ENCODE results near the gene UBE2O.

The UBE2O gene

DNA sequence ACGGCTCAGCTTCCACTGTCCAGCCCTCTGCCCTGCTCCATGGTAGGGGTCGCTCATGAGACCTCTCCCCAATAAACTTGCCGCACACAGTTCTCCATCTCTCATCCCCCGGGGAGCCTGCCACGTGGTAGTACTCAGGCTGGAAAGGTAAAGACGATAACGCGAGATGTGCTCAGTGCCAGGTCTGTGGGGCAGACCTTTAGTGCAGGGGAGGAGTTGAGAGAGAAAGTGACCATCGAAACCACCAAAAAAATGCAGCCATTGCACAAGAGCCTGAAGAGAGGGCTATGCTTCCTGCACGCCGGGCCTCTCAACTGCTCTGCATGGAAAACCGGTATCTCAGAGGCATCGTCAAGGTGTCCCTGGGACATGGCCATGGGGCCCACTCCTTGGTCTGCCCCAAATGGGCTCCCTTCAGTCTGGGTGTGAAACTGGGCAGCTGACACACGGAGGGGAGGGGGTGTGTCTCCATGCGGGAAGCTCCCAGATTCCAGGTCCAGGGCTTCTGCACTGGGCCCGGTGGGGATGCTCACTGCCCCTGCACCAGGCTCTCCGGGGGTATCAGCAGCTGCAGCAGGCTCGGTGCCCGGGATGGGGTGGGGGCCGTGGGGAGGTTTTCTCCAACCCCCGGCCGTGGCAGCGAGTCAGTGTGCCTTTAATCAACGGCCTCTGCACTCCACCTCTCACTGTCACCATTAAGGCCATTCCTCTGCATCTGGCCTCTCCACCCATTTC lies 9.8 kb upstream of the UBE2O start:
- no peak for DNase-seq

DNA sequence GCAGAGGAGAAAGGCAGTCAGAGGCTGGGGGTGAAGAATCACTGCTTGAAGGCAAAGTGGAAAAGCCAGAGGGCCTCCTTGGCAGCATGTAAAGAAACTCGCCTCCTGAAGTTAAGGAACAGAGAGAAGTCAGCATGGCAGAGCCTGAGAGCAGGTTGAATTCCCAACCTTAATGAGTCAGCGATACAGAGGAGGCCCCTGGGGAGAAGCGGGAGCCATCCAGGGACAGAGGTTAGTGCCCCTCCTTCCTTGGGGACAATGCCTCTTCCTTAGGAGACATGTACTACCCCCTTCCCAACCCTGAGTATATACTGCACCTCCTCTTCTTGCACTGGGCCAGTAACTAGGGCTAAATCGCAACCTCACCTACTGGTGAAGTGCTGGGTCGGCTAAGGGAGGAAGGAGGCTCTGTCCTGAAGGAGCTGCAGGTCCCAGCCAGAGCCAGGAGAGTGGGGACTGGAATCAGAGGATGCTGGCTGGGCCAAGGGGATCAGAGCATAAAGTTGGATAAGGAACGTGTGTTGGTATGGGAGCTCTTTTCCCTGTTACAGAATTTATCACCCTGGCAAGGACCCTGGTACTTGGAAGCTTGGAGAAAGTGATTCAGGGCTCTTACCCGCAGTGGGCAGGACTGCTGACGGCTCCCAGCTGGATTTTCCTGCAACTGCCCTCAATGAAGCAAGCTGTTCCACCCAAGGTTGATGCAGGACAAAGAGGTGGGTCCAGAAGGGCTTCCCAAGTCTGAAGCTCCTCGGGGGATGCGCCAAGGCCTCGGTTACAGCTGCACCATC lies 9.0 kb upstream of the UBE2O start:
- no peak for DNase-seq

DNA sequence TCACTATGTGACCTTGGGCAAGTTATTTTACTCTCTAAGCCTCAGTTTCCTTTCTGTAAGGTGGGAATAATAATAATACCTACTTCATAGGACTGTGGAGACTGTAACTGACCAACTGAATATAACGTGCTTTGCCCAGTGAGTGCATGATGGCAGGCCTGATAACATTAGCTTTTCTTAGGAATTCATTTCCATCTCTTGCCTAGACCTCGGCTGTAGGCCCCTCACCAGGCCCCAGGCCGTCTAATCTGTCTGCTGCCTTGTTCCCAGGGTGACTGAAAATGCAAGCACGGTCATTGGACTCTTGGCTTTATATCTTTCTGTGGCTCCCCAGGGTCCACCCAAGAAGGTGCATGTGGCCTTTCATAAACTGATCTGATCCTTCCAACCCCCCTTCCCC lies 6.7 kb upstream of the UBE2O start:
- DNase-seq = no peak

DNA sequence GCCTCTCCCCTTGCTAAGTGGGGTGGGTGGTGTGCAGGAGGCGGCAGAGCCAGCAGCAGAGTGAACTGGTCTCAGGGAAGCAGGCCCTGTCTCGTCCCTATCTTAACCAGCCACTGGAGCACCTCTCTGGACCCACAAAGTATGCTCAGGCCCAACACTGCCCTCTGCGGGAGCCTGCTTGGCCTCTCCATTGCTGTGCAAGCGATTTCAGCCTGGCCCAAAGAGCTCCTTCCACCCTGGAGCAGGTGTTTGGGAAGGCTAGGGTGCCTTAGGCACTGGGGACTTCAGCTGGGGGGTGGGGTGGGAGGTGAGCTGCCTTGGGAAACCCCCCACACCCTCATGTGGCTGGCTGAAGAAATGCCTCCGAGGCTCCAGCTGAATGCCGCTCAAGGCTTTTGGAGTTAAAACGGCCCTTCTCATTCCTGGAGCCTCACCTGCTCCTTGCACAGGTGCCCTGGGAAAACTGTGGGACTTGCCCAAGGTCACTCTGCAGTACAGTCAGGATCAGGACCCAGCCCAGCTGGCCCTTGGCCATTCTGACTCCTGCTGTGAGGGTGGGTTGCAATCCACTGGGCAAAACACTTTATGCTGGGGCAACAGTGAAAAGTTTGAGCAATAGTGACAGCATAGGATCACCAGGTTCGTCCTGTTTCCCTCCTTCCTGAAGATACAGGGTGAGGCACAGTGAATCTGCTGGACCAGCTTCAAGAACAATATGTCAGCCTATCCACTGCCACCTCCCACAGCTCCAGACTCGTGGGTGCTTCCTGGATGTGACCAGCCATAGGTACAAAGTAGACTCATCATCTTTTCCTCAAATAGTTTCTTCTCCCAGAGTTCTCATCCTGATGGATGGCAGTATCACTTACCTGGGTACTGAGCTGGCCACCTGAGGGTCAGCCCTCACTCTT lies 5.9 kb upstream of the UBE2O start:
- peak in 2 of 3 experiments; percentile 9 to 48 for DNase-seq

DNA sequence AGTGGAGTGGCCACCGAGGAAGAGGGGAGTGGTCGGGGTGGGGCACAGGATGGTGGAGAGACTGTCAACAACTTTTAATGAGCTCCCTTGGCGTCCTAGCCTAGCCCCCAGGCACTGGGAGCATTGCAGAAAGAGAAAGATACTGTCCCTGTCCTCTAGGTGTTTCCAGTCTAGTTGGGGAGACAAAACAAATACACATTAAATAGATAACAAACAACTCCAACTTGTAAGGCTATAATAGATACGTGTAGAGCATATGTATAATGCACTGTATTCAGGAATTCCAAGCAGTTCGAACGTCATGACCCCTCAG lies 435 bp upstream of the UBE2O start:
- DNase-seq = no peak

DNA sequence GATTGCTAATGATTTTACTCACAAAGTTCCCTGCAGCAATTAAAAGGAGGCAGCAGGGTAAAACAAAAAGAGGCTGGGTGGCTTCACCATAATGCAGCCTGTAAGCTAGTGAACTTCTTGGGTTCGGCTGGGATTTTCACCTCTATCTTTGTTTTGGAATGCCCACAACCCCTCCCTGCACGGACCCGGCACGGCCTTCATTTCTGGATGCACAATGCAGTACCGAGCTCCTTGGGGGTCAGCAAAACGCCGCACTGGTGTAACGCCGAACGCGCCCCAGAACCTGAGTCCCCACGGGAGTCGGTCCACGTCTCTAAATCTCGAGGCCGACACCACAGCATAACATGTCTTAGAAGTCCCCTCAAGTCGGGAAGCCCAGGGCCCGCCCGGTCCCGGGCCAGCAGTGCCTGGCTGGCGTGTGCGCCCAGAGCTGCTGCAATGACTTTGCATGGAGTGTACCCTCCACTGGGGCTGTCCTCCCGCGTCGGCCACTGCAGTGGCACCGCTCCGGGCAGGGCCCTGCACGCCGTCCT lies 759 bp downstream of the UBE2O start:
- DNase-seq = no peak

DNA sequence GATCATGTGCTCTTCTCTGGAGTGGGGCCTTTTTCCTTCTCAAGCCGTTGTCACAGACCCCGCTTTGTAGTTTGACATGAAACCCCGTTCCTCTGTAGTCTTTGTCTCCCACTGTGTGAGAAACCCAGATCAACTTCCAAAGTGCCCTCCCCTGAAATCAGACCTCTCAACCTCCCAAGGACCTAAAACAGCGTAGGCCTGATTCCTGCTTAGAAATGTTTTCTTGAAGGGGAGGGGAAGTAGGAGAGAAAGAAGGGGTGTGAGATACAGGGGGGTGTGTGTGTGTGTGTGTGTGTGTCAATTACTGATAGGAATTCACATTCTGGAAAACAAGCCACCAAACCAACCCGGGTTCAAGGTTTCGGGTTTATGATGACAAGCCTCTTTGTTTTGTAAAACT lies 1.4 kb downstream of the UBE2O start:
- no peak for DNase-seq

DNA sequence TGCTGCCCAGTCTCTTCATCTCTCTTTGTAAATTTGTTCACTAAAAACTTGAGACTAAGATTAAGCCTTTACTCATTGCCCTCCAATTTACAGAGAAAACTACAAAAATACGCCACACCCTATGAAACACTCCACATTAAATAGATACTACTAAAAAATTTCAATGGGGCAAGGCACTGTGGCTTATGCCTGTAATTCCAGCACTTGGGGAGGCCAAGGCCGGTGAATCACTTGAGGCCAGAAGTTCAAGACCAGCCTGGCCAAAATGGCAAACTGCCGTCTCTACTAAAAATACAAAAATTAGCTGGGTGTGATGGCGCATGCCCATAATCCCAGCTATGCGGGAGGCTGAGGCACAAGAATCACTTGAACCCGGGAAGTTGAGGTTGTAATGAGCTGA lies 3.8 kb downstream of the UBE2O start:
- no peak for DNase-seq

DNA sequence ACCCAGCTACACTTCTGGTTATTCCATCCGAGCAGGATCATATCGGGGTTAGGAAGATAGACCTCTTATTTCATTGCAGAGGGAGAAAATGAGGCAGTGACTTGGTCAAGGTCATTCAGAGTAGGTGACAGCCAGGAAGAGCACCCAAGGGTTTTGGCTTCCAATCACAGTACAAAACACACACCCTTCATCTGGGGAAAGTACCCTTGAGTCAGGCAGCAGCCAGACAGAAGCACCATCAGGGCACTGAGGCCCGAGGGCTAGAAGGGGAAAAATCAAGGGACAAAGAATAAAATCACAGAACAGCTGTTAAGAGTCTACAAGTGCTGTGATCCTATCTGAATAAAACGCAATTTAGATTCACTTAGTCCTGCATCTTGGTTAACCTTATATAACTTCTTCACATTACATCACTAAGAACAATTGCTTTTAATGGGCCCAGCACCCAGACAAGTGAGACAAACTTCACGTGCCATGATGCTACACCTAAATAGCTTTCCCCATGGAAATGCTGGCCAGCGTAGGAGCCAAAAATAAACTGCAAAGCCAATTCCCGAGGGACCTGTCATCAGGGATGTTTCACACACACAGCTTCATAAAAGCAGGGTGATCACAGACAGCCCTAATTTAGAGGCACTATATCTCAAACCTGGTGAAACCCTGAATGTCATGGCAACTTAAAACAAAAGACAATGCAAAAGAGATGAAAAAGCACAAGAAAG lies 4.9 kb downstream of the UBE2O start:
- no peak for DNase-seq

DNA sequence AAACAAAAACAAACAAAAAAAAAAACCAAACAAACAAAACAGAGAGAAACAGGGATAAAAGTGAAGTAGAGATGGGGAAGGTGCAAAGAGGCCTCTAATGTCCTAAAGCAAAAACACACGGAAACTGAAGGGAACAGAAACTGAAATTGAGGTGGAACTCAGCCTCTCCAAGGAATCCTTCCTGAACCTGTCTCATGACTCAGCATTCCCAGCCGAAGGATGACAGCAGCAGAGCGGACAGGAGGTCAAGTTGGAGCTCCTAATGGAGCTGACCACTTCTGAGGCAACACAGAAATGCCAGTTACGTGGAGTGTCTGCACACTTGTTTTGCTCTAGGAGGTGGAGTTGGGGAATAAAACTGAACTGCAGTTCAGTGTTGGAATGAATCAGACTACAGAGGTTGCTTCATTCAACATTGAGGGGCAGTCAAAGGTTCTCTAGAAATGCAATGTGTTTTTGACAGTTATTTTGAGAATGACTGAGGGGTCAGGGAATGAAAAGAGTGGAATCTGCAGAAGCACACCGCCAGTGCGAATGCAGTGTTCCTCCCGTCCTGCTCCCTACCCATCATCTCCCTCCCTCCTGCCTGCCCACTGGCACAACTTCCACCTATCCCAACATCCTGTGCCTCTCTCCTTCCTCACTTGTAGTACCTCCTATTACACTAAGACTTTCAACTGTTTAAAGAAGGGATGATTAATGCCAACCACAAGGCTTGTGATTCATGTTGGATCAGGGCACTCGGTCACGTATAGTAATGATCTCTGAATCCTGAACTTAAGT lies 6.3 kb downstream of the UBE2O start:
- DNase-seq = no peak

DNA sequence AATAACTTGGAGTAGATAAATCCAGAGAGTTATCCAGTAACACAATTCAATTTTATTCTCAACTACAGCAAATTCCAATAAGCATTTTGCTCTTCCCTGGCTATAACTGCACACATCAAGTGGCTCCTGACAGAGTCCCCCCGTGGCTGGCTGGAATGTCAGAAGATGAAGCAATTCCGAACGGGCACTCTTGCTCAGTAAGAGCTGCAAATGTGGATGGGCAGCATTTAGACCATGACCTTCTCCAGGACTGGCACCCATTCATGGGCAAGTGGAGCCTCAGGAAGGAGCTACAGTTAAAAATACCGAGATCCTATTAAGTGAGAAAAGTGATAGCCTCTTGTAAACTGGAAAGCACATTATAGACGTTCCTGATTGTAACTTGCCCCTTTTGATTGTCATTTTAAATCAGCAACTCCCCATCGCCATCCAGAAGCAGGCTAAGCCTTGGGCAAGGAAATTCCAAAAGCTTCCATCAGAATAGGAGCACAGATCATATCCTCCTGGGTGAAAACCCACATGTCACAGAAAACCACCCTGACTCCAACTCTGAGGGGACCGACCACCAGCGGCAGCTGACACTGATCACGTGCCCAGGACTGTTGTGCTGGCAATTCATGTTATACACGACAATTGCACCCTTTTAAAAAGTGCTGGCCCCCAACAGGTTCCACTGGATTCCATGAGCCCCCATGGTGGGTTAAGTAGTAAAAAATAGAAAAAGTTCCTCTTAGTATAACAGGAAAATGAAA lies 7.1 kb downstream of the UBE2O start:
- DNase-seq = no peak

DNA sequence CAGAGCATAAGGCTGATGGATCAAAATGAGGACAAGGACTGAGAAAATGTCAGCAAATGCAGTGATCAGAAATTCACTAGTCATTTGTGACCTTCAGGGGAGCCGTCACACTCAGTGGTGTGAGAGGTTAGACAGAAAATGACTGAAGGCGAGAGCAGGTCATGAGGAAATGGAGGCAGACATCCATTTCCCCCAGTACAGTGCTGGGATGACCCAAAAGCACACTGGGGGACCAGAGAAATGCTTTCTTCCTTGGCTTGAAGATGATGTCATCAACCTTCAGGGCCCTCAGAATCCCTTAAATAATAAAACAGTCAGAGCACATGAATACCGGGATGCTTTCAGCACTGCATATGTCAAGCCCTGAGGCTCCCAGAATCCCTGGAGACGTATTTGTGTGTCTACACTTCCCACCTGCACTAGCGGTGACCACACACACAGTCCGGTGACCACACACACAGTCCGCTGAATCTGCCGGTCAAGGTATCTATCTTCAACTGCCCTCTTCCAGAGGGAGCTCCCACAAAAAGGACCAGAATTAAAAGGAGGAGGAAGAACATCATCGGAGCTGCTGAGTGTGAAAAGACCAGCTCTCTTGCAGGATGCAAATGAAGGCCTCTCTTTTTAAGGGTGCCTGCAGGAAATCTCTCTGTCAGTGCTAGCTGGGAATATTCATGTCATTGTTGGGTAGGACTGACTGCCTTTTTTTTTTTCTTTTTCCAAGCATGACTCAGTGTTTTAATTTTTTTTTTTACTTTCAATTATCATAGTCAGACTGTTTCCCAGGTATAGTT lies 8.2 kb downstream of the UBE2O start:
- DNase-seq = no peak

DNA sequence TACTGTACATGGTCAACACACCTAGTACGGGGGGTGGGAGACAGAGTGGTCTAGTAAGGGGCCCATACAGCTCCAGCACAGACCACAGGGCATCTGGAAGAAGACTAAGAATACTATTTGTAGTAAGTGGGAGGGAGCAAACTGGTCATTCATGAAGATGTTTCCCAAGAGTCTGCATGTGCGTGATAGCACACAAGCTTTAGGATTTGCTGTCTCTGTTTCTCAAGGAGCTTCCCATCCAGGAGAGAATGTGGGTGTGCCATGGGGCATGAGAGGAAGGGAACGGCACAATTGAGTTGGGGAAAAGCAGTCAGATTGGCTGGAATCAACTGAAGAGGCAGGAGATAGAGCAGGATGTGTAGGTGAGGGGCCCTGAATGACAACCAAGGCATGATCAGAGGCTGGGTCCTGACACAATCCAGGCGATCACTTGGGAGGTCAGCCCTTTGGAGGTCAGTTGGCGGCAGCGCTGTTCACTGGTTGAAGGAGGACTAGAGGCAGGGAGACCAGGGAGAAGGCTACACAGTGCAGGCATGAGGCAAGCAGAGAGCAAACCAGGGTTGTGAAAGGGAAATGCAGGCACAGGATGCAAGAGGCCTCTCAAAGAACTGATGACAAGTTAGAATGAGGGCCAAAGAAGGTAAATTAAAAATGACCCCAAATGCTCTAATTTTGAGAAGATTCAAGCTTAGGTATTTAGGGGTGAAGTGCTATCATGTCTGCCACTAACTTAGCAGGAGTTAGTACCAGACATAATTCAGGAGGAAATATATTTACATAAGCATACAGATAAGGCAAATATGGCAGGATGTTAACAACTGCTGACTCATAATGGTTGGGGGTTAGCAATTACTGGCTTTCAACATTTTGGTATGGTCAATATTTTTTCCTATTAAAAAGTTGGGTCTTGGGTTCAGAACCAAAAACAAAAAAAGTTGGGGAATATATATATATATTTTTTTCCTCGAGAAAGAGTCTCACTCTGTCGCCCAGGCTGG lies 10.3 kb downstream of the UBE2O start:
- no peak for DNase-seq

DNA sequence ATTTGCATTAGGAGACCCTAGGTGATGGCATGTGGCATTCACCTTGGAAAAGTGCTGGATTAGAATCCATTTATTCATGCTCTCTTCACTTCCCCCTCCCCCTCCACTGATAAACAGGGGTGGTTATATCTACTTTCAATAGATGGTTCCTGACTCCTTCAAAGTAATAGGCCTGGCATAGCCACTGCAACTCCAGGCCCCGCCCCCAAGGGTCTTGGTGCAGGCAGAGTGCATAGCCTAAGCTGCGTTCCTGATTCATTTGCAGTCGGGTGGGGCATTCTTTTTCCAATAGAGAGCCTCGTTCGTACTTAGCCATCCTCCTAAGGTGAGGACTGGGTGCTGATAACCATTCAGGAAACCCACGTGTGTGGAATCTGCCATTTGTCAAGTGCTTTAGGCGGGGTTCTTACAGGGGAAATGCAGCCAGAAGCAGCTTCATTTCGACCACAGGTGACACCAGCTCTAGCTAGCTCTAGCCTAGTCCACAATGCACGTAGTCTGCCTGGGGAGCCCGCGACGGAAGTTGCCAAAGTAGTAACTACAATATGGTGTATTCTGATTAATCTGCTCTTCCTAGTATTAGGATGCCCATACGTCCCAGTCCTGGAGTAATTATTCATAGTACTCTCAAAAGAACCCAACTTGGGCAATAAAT lies 11.1 kb downstream of the UBE2O start:
- DNase-seq = no peak

DNA sequence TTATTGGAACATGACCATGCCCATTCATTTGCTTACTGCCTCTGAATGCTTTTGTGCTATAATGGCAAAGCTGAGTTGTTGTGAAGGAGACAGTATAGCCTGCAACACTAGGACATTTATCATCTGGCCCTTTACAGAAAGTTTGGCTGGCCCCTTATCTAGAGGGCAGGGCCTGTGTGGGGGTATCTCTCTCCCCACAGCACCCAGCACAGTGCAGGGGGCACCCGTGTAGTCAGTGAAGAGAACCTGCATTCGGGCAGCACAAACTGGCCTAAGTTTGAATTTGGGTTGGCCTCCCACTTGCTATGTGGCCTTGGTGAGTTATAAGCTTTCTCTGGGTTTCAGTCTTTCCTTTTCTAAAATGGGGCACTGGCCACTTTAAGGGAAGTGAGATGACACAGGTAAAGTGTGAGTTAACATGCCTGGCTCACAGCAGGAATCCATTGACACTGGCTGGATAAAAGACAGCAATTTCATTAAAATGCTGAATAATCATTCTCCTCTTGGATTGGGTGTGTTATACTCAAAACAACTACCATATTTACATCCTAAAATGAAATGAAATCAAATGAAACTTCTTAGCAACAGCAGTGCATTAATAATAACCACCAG lies 12.1 kb downstream of the UBE2O start:
- no peak for DNase-seq

DNA sequence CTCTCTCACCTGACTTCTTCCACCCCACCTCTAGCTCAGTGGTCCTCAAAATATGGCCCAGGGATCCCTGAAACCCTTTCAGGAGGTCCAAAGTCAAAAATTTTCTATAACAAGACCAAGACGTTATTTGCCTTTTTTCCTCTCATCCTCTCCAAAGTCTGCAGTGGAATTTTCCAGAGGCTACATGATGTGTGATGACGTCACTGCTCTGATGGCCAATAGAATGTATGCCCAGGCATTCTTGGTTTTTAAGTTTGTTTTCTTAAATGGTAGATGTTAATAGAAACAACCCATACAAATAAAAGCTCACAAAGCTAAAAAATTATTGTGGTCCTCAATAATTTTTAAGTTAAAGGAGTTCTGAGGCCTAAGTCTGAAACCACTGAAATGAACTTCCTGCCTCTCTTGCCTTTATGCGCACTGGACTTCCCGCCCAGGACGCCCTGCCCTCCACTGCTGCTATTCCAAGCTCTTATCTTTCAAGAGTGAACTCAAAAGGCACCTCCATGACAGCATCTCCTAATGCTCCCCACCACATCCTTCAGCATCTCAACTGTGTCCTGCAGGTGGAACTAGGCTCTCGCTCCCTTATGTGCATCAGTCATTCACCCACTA lies 13.5 kb downstream of the UBE2O start:
- DNase-seq = no peak

DNA sequence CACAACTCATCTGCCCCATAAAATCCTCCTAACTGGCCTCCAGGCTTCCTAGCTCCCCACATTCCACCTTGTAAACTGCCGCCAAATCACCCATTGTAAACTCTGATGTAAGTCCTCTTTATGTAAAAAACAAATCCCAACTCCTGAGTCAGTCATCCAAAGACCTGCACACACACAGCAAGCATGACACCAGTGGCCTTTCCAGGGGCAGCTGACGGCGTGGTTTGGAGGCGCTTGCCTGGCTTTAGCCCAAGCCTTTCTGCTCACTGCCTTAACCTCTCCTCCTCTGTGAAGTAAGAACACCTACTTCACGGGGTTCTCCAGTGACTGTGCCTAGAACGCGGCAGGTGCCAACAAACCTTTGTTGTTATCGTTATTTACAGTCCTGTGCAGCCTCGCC lies 14.0 kb downstream of the UBE2O start:
- no peak for DNase-seq
